Measurements from ENCODE around the gene ASXL2. TPM values are rescaled to one million over a fixed set of nuclear protein-coding genes. Genes with fewer than 3 reads are reported as not detected.
"Not testable (repeated sequence)": the region's sequence is repeated elsewhere in the genome, so short reads cannot be mapped to it uniquely, and the experiment has no call there.

Gene ASXL2
- total RNA-seq, 4 donors from 2014 or later, result 19.2 to 23.5 (median 20.4) TPM

GRCh38 chr2:25920336-25920735, 42.0 kb upstream of the ASXL2 start:
- intact Hi-C loops (cut with DNase I), result no loop called here
- TF ChIP-seq POLR2A (IDR thresholded peaks at IDR 0.05) (no peak), CTCF (IDR thresholded peaks at IDR 0.05) (no peak)
- H3K9me3 ChIP-seq, result no peaks in the 10 kb centered on the region
- H3K4me1 ChIP-seq, result no peaks in the 10 kb centered on the region
- H3K27me3 ChIP-seq, result no peaks in the 10 kb centered on the region
- no peaks in the 10 kb centered on the region for H3K36me3 ChIP-seq
- DNase-seq, result no peak
- 95 to 96% methylated on average over 5 of the region's 5 CpGs for WGBS, 2 donors
- no peak overlapping the region for H3K4me3 ChIP-seq (replicated peaks in 1 of 3)
- no peak overlapping the region for H3K27ac ChIP-seq

GRCh38 chr2:25917832-25918231, 39.5 kb upstream of the ASXL2 start:
- DNase-seq, result no peak
- Histone ChIP-seq H3K27ac (no peak overlapping the region), H3K27me3 (no peaks in the 10 kb centered on the region), H3K4me1 (no peaks in the 10 kb centered on the region), H3K4me3 (replicated peaks in 1 of 3) (no peak overlapping the region), H3K9me3 (no peaks in the 10 kb centered on the region), H3K36me3 (no peaks in the 10 kb centered on the region)
- intact Hi-C loops (cut with DNase I), result no loop called here
- TF ChIP-seq CTCF (IDR thresholded peaks at IDR 0.05), result no peak
- no peak for TF ChIP-seq POLR2A (IDR thresholded peaks at IDR 0.05)
- 92 to 93% methylated on average over 3 of the region's 3 CpGs for WGBS, 2 donors

- H3K9me3 ChIP-seq; H3K36me3 ChIP-seq; H3K27ac ChIP-seq; DNase-seq; H3K4me1 ChIP-seq; intact Hi-C loops (cut with DNase I); H3K27me3 ChIP-seq; H3K4me3 ChIP-seq (replicated peaks in 1 of 3): not testable (repeated sequence)
- WGBS, 2 donors, result 74 to 77% methylated on average over 7 of the region's 7 CpGs
Observed at GRCh38 chr2:25917411-25917810, 39.1 kb upstream of the ASXL2 start.

- DNase-seq; H3K9me3 ChIP-seq; H3K27me3 ChIP-seq; H3K4me1 ChIP-seq; H3K4me3 ChIP-seq (replicated peaks in 1 of 3); intact Hi-C loops (cut with DNase I); H3K27ac ChIP-seq; H3K36me3 ChIP-seq: not testable (repeated sequence)
- 80 to 91% methylated on average over 16 of the region's 16 CpGs for WGBS, 2 donors
Observed at GRCh38 chr2:25915944-25916772, 37.9 kb upstream of the ASXL2 start.

- H3K27me3 ChIP-seq; H3K9me3 ChIP-seq; H3K4me3 ChIP-seq (replicated peaks in 1 of 3); H3K36me3 ChIP-seq; H3K4me1 ChIP-seq; intact Hi-C loops (cut with DNase I); DNase-seq; H3K27ac ChIP-seq: not testable (repeated sequence)
- WGBS, 2 donors, result 90 to 98% methylated on average over 15 to 17 of the region's 33 CpGs
Observed at GRCh38 chr2:25915411-25915810, 37.1 kb upstream of the ASXL2 start.

GRCh38 chr2:25913696-25913973, 35.3 kb upstream of the ASXL2 start:
- DNase-seq; H3K9me3 ChIP-seq; intact Hi-C loops (cut with DNase I); H3K4me3 ChIP-seq (replicated peaks in 1 of 3); H3K27me3 ChIP-seq; H3K27ac ChIP-seq; H3K4me1 ChIP-seq; H3K36me3 ChIP-seq: not testable (repeated sequence)
- 85 to 89% methylated on average over 9 of the region's 9 CpGs for WGBS, 2 donors

- TF ChIP-seq CTCF (IDR thresholded peaks at IDR 0.05) (no peak), POLR2A (IDR thresholded peaks at IDR 0.05) (no peak)
- H3K4me1 ChIP-seq, result no peaks in the 10 kb centered on the region
- no peak overlapping the region for H3K4me3 ChIP-seq (replicated peaks in 1 of 3)
- intact Hi-C loops (cut with DNase I), result no loop called here
- WGBS, 2 donors, result 23% methylated on average over 10 of the region's 10 CpGs
- no peaks in the 10 kb centered on the region for H3K36me3 ChIP-seq
- H3K27me3 ChIP-seq, result no peaks in the 10 kb centered on the region
- H3K27ac ChIP-seq, result no peak overlapping the region
- DNase-seq, result no peak
- H3K9me3 ChIP-seq, result no peaks in the 10 kb centered on the region
Observed at GRCh38 chr2:25912851-25913695, 34.8 kb upstream of the ASXL2 start.

GRCh38 chr2:25909574-25909973, 31.3 kb upstream of the ASXL2 start:
- H3K27me3 ChIP-seq; DNase-seq; H3K9me3 ChIP-seq; H3K36me3 ChIP-seq; H3K4me3 ChIP-seq (replicated peaks in 1 of 3); H3K4me1 ChIP-seq; H3K27ac ChIP-seq; intact Hi-C loops (cut with DNase I): not testable (repeated sequence)
- 71 to 76% methylated on average over 4 of the region's 5 CpGs for WGBS, 2 donors
